ENCODE measurements around the gene SLCO3A1.

DNA sequence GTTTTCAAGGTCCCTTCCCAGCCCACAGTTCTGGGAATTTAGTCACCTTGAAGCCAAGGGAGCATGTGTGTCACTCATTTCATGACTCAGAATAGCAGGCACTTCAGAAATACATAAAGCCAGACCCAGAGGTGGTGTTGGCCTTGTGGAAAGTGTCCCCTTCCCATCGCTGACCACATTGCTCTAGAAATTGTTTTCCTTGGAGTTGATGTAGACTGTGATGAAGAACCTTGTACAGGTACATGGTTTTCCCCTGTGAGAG lies 158.8 kb downstream of the SLCO3A1 start:
- TF ChIP-seq, protein P1, sequence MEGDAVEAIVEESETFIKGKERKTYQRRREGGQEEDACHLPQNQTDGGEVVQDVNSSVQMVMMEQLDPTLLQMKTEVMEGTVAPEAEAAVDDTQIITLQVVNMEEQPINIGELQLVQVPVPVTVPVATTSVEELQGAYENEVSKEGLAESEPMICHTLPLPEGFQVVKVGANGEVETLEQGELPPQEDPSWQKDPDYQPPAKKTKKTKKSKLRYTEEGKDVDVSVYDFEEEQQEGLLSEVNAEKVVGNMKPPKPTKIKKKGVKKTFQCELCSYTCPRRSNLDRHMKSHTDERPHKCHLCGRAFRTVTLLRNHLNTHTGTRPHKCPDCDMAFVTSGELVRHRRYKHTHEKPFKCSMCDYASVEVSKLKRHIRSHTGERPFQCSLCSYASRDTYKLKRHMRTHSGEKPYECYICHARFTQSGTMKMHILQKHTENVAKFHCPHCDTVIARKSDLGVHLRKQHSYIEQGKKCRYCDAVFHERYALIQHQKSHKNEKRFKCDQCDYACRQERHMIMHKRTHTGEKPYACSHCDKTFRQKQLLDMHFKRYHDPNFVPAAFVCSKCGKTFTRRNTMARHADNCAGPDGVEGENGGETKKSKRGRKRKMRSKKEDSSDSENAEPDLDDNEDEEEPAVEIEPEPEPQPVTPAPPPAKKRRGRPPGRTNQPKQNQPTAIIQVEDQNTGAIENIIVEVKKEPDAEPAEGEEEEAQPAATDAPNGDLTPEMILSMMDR (IDR thresholded peaks at IDR 0.05; ENCODE audit: low read depth, low read length) = no peak
- TF ChIP-seq EZH2phosphoT487 (IDR thresholded peaks at IDR 0.05; ENCODE audit: low read depth) = no peak
